ENCODE data around the gene PALLD. TPM values are rescaled to one million over a fixed set of nuclear protein-coding genes. Genes with fewer than 3 reads are reported as not detected.
A peak's percentile ranks its signal among the peaks of the same experiment; 100 is the strongest.

Gene PALLD
- total RNA-seq, 4 donors from 2014 or later, result 60.2 to 437 (median 118) TPM

GRCh38 chr4:168835880-168836454 lies 339.1 kb downstream of the PALLD start:
- no peak for DNase-seq
- WGBS, 2 donors, result 54 to 71% methylated on average over 7 to 9 of the region's 9 CpGs
- Histone ChIP-seq H3K9me3 (no peaks in the 10 kb centered on the region), H3K27ac (peak overlapping the region; percentile 59 to 95 (median 93)), H3K4me1 (peaks cover 1 to 80% (median 7%) of the 10 kb centered on the region in 3 donors), H3K36me3 (no peaks in the 10 kb centered on the region), H3K4me3 (peak overlapping the region in 3 of 4 donors; percentile 75 to 89 (median 88)), H3K27me3 (peaks cover 0 to 13% (median 0%) of the 10 kb centered on the region in 4 donors)
- TF ChIP-seq POLR2A (IDR thresholded peaks at IDR 0.05), result no peak
- no peak for TF ChIP-seq CTCF (IDR thresholded peaks at IDR 0.05)
- intact Hi-C loops (cut with DNase I), result no loop called here

- peaks cover 6 to 81% (median 7%) of the 10 kb centered on the region in 3 donors for H3K4me1 ChIP-seq
- H3K4me3 ChIP-seq, result peak overlapping the region in 3 of 4 donors; percentile 75 to 89 (median 88)
- intact Hi-C loops (cut with DNase I), result no loop called here
- peaks cover 0 to 13% (median 0%) of the 10 kb centered on the region in 4 donors for H3K27me3 ChIP-seq
- no peak for DNase-seq
- no peaks in the 10 kb centered on the region for H3K9me3 ChIP-seq
- TF ChIP-seq POLR2A (IDR thresholded peaks at IDR 0.05), result no peak
- no peak for TF ChIP-seq CTCF (IDR thresholded peaks at IDR 0.05)
- H3K36me3 ChIP-seq, result no peaks in the 10 kb centered on the region
- WGBS, 2 donors, result 76 to 90% methylated on average over 9 of the region's 9 CpGs
- H3K27ac ChIP-seq, result peak overlapping the region; percentile 20 to 95 (median 93)
These were observed 339.6 kb downstream of the PALLD start for GRCh38 chr4:168836490-168836889.

GRCh38 chr4:168837922-168838321 lies 341.1 kb downstream of the PALLD start:
- no peak for DNase-seq
- Histone ChIP-seq H3K36me3 (no peaks in the 10 kb centered on the region), H3K9me3 (no peaks in the 10 kb centered on the region), H3K27me3 (peaks cover 0 to 3% (median 0%) of the 10 kb centered on the region in 4 donors), H3K27ac (peak overlapping the region; percentile 31 to 95 (median 93)), H3K4me1 (peaks cover 7 to 84% (median 7%) of the 10 kb centered on the region in 3 donors), H3K4me3 (peak overlapping the region in 2 of 4 donors; percentile 4 to 88)
- WGBS, 2 donors, result 71 to 90% methylated on average over 4 of the region's 4 CpGs
- intact Hi-C loops (cut with DNase I), result no loop called here
- TF ChIP-seq POLR2A (IDR thresholded peaks at IDR 0.05), result no peak
- TF ChIP-seq CTCF (IDR thresholded peaks at IDR 0.05), result no peak

GRCh38 chr4:168839758-168840391 lies 343.0 kb downstream of the PALLD start:
- Histone ChIP-seq H3K9me3 (no peaks in the 10 kb centered on the region), H3K27me3 (no peaks in the 10 kb centered on the region), H3K27ac (peak overlapping the region; percentile 65 to 95 (median 87)), H3K4me3 (peak overlapping the region in 1 of 4 donors; percentile 23), H3K4me1 (peaks cover 7 to 84% (median 18%) of the 10 kb centered on the region in 3 donors), H3K36me3 (no peaks in the 10 kb centered on the region)
- TF ChIP-seq POLR2A (IDR thresholded peaks at IDR 0.05) (no peak), CTCF (IDR thresholded peaks at IDR 0.05) (no peak)
- WGBS, 2 donors, result 55 to 56% methylated on average over 3 of the region's 3 CpGs
- intact Hi-C loops (cut with DNase I), result no loop called here
- DNase-seq, result no peak

GRCh38 chr4:168840392-168840763 lies 343.5 kb downstream of the PALLD start:
- Histone ChIP-seq H3K36me3 (no peaks in the 10 kb centered on the region), H3K4me1 (peaks cover 7 to 84% (median 18%) of the 10 kb centered on the region in 3 donors), H3K9me3 (no peaks in the 10 kb centered on the region), H3K4me3 (peak overlapping the region in 1 of 4 donors; percentile 31), H3K27me3 (no peaks in the 10 kb centered on the region), H3K27ac (peak overlapping the region; percentile 15 to 91 (median 82))
- 66 to 69% methylated on average over 4 of the region's 4 CpGs for WGBS, 2 donors
- TF ChIP-seq POLR2A (IDR thresholded peaks at IDR 0.05) (no peak), CTCF (IDR thresholded peaks at IDR 0.05) (no peak)
- intact Hi-C loops (cut with DNase I), result no loop called here
- no peak for DNase-seq

Measured in esophagus squamous epithelium (tissue), 5 donors.